ENCODE results near the gene HSPBP1. TPM values are rescaled to one million over a fixed set of nuclear protein-coding genes. Genes with fewer than 3 reads are reported as not detected.

Gene HSPBP1
- total and polyA plus RNA-seq, 2 of the 13 experiments (the other 11 are each of a cell fraction or from before 2014, with no cell fraction given), result 22.3 to 33.7 TPM

GRCh38 chr19:55256562-55257460, 23.1 kb downstream of the HSPBP1 start (continued):
- no peak for TF ChIP-seq ZBTB14 (CRISPR knock-in tag; IDR thresholded peaks at IDR 0.05)
- TF ChIP-seq NCOA1 (CRISPR knock-in tag; IDR thresholded peaks at IDR 0.05), result no peak
- peak; percentile 61; the same call in 1 of the 2 replicates for TF ChIP-seq IKZF5 (CRISPR knock-in tag; IDR thresholded peaks at IDR 0.05)
- no peak for TF ChIP-seq TAF15 (IDR thresholded peaks at IDR 0.05; ENCODE audit: low read depth, low read length, poor library complexity, severe bottlenecking)
- TF ChIP-seq ZNF143 (CRISPR knock-in tag; IDR thresholded peaks at IDR 0.05), result no peak
- peak; percentile 27; the same call in 1 of the 2 replicates for TF ChIP-seq MIER3 (CRISPR knock-in tag; IDR thresholded peaks at IDR 0.05; ENCODE audit: borderline replicate concordance)
- TF ChIP-seq THAP7 (CRISPR knock-in tag; IDR thresholded peaks at IDR 0.05), result no peak
- TF ChIP-seq FUBP1 (CRISPR knock-in tag; IDR thresholded peaks at IDR 0.05; ENCODE audit: borderline replicate concordance), result no peak
- no peak for TF ChIP-seq ZFYVE20 (CRISPR knock-in tag; IDR thresholded peaks at IDR 0.05; ENCODE audit: borderline replicate concordance, low read depth)
- TF ChIP-seq ZNF331 (CRISPR knock-in tag; IDR thresholded peaks at IDR 0.05), result no peak; the same call in 1 of the 2 replicates
- TF ChIP-seq STAT6 (CRISPR knock-in tag; IDR thresholded peaks at IDR 0.05; ENCODE audit: borderline replicate concordance), result no peak
- TF ChIP-seq RFX3 (CRISPR knock-in tag; IDR thresholded peaks at IDR 0.05), result no peak
- TF ChIP-seq ZSCAN12 (CRISPR knock-in tag; IDR thresholded peaks at IDR 0.05), result no peak
- 0 out of 2 replicates have a peak, but pooled peaks have one; percentile 26 for TF ChIP-seq THRA (CRISPR knock-in tag; IDR thresholded peaks at IDR 0.05; ENCODE audit: borderline replicate concordance)
- no peak for TF ChIP-seq RARG (CRISPR knock-in tag; IDR thresholded peaks at IDR 0.05; ENCODE audit: low read depth)
- no peak for TF ChIP-seq ZNF576 (CRISPR knock-in tag; IDR thresholded peaks at IDR 0.05)
- no peak; the same call in 1 of the 2 replicates for TF ChIP-seq SIX1 (CRISPR knock-in tag; IDR thresholded peaks at IDR 0.05; ENCODE audit: borderline replicate concordance)

Measured in HepG2 (cell line).